ENCODE measurements around the gene GTSE1.

DNA sequence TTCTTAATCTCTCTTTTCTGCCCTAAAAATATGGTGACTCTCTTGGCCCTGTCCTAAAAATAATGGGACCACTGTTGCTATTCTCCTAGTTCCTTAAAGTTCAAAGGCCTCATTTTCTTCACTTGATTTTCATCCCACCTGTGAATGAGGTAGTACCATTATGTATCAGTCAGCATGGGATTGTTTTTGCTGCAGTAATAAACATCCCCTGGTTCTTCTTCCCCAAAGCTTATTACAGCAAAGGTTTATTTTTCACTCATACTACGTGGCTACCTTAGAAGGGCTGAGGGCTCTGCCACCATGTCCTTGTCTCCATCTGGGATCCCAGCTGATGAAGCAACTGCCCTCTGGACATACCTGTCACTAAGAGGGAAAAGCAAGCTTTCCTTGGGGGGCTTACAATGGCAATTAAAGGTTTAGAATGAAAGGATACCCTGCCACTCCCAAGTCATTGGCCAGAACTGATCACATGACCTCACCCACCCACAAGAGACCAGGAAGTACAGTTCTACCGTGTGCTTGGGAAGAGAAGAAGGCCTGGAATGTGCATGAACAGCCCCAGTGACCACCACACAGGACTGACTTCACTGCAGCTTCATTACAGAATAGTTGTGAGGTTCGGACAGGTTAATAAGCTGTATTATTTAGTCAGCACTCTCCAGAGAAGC lies 21.1 kb upstream of the GTSE1 start:
- no peak for TF ChIP-seq CTCF (IDR thresholded peaks at IDR 0.05)
- no peak for TF ChIP-seq JUNB (IDR thresholded peaks at IDR 0.05)
- no peak for TF ChIP-seq CBX8 (IDR thresholded peaks at IDR 0.05)
- TF ChIP-seq FOSL2 (IDR thresholded peaks at IDR 0.05): no peak
- TF ChIP-seq FOSL2 (CRISPR knock-in tag; IDR thresholded peaks at IDR 0.05): no peak
- TF ChIP-seq POLR2A (IDR thresholded peaks at IDR 0.05; ENCODE audit: low read length): no peak
- no peak for TF ChIP-seq SMC3 (IDR thresholded peaks at IDR 0.05)
- TF ChIP-seq, protein P1, sequence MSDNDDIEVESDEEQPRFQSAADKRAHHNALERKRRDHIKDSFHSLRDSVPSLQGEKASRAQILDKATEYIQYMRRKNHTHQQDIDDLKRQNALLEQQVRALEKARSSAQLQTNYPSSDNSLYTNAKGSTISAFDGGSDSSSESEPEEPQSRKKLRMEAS (IDR thresholded peaks at IDR 0.05): no peak
- TF ChIP-seq, protein P2, sequence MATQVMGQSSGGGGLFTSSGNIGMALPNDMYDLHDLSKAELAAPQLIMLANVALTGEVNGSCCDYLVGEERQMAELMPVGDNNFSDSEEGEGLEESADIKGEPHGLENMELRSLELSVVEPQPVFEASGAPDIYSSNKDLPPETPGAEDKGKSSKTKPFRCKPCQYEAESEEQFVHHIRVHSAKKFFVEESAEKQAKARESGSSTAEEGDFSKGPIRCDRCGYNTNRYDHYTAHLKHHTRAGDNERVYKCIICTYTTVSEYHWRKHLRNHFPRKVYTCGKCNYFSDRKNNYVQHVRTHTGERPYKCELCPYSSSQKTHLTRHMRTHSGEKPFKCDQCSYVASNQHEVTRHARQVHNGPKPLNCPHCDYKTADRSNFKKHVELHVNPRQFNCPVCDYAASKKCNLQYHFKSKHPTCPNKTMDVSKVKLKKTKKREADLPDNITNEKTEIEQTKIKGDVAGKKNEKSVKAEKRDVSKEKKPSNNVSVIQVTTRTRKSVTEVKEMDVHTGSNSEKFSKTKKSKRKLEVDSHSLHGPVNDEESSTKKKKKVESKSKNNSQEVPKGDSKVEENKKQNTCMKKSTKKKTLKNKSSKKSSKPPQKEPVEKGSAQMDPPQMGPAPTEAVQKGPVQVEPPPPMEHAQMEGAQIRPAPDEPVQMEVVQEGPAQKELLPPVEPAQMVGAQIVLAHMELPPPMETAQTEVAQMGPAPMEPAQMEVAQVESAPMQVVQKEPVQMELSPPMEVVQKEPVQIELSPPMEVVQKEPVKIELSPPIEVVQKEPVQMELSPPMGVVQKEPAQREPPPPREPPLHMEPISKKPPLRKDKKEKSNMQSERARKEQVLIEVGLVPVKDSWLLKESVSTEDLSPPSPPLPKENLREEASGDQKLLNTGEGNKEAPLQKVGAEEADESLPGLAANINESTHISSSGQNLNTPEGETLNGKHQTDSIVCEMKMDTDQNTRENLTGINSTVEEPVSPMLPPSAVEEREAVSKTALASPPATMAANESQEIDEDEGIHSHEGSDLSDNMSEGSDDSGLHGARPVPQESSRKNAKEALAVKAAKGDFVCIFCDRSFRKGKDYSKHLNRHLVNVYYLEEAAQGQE (IDR thresholded peaks at IDR 0.05): no peak
- no peak for TF ChIP-seq RAD21 (conservative IDR thresholded peaks at IDR 0.05 in 1 of 2, IDR thresholded peaks at IDR 0.05 in 1 of 2)
- no peak for TF ChIP-seq BCL3 (IDR thresholded peaks at IDR 0.05)
